GM23248 (cell line): ENCODE data around the gene GLB1L3.

Experiments used
- EZH2 ChIP-seq: fragments of 200-600 bp; sonication (generic); IDR thresholded peaks from 2 replicates; pipeline ENCODE4 v1.6.1; 2018; ENCODE audit warnings: antibody characterized with exemption, mild to moderate bottlenecking; ENCODE audit not compliant: insufficient read depth, poor library complexity, severe bottlenecking
- EZH2phosphoT487 ChIP-seq: fragments of 200-600 bp; sonication (generic); IDR thresholded peaks from 2 replicates; pipeline ENCODE4 v1.6.1; 2018; ENCODE audit warnings: antibody characterized with exemption, moderate library complexity, mild to moderate bottlenecking, low read depth; ENCODE audit not compliant: insufficient read depth

DNA sequence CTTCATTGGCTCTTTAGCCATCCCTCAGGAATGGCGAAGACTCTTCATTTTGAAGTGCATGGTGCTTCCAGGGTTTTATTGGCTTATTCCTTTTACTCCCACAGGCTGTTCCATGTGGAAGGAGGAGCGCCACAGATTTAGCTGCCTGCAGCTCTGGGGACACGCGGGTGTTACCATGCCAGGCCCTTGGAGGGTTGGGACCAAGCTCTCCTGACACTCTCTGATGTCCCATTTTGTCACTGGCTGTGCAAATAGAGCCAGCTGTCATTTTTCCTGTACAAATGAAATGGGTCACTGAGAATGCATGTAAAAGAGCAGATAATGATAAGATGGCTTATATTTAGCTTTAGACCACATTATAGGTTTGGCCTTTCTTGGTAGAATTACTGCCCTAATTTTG lies 32.3 kb upstream of the GLB1L3 start:
- no peak for TF ChIP-seq EZH2
- no peak for TF ChIP-seq EZH2phosphoT487
